T follicular helper cell (primary cell): Measurements from ENCODE around the gene IFIT3.
"Not testable (repeated sequence)": the region's sequence is repeated elsewhere in the genome, so short reads cannot be mapped to it uniquely, and the experiment has no call there.

Experiments
- DNase-seq: peaks from one replicate; pipeline ENCODE4 v3.0.0-alpha.2; 2020; ENCODE audit warnings: low read depth

IFIT3 gene

DNA sequence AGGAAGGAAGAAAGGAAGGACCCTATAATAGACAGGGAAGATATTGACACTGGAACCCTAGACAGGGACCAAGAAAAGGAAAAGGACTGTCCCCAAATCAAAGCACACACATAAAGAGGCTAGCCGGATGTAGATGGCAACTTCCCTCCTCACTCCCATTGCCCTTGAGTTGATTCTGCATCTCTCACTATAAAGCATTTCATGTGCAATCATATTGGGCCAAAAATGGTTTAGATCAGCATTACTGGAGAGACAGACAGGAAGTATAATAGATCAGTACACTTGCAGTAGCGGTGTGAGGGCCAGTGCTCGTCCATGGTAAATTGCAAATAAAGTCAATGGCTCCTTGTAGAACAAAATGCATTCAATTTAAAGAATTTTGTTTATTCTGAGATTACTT is 8.4 kb downstream of the IFIT3 start:
- no peak for DNase-seq

DNA sequence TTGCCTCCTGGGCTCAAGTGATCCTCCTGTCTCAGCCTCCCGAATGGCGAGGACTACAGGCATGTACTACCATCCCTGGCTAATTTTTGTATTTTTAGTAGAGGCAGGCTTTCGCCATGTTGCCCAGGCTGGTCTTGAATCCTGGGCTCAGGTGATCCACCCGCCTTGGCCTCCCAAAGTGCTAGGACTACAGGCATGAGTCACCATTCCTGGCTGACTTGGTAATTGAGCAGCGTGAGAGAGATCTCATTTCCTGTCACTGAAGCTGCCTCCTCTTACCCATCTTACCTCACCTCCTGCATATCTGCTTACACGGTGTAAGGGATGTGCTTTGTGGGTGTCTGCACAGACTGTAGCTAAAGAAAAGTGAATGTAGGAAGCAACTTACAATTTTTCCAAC is 9.7 kb downstream of the IFIT3 start:
- DNase-seq, result no peak

DNA sequence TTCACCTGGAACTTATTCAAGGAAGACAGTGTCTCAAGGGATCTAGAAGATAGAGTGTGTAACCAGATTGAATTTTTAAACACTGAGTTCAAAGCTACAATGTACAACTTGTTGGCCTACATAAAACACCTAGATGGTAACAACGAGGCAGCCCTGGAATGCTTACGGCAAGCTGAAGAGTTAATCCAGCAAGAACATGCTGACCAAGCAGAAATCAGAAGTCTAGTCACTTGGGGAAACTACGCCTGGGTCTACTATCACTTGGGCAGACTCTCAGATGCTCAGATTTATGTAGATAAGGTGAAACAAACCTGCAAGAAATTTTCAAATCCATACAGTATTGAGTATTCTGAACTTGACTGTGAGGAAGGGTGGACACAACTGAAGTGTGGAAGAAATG is 10.9 kb downstream of the IFIT3 start:
- DNase-seq, result no peak

DNA sequence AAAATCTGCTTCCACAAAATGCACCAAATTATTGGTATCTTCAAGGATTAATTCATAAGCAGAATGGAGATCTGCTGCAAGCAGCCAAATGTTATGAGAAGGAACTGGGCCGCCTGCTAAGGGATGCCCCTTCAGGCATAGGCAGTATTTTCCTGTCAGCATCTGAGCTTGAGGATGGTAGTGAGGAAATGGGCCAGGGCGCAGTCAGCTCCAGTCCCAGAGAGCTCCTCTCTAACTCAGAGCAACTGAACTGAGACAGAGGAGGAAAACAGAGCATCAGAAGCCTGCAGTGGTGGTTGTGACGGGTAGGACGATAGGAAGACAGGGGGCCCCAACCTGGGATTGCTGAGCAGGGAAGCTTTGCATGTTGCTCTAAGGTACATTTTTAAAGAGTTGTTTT is 12.1 kb downstream of the IFIT3 start:
- DNase-seq, result no peak

DNA sequence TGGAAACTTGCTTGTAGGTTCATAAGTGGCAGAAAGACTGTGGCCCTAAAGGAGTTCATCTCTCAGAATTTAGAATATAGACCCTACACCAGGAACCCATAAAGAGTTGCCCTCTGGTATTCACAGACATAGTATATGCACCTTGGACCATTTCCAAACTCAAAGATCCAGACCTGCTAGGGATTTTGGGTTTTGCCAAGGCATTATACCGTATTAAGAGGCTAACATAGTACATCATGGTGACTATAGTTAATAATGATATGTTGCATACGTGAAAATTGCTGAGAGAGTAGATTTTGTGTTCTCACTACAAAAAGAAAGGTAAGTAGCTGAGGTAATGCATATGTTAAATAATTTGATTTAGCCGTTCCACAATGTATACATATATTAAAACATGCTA is 13.9 kb downstream of the IFIT3 start:
- no peak for DNase-seq

DNA sequence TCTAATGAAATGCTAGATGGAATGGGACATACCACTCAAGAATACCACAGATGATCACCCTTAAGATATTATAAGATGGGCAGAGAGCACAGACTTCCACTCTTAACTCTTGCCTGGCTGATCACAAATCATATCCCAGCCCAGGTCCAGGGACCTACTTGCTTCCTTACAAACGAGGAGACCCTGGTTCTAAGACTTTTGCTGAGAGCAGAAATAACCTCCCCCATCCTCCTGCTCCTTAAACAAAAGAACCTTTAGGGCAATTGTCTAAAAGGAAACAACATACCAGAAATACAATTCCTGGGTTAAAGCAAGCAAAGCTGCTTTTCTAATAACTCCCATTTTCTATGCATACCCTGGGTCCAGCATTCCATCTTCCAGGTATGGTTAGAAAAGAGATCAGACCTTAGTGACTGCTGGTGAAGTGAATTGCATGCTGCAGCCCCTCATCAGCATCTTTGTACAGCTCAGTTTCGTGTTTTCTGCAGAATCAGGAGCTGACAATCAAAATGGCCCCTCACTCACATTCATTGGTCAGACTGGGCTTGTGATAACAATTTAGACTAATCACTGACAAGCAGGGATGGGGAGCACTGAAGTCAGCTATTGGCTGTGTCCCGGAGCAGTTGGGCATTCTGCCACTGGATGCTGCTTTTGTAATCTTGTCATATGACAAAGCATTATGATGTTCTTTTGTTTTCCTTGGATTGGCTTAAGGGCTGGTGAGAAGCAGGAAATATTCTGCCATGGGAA is 14.6 kb downstream of the IFIT3 start:
- DNase-seq, result no peak

DNA sequence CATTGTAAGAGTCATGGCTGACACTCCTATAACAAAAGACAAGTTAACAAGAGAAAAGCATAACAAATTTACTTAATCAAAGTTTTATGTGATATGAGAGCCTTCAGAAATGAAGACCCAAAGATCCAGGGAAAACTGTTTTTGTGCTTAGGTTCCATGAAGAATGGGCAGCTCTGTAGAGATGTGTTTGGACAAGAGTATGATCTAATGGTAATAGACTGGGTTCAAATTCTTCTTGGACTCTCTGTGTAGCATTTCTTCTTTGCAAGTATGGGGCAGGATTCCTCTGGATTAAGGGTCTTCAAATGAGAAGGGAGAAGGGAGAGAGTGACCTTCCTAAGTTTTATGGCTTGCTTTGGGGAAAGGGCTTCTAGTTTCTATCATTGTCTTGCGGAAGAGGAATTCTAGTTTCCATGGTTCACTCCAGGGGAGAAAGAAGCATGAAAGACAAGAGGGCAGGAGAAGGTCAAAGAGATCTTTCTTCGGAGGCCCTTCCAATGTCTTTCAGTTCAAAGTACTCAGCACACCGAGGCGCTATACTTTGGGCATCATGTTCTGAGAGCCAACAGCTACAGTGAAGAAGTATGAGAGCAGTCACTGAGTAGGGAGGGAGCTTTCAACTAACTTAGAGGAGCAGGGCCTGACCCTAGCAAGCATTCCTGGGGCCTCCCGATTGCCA is 15.4 kb downstream of the IFIT3 start:
- no peak for DNase-seq

DNA sequence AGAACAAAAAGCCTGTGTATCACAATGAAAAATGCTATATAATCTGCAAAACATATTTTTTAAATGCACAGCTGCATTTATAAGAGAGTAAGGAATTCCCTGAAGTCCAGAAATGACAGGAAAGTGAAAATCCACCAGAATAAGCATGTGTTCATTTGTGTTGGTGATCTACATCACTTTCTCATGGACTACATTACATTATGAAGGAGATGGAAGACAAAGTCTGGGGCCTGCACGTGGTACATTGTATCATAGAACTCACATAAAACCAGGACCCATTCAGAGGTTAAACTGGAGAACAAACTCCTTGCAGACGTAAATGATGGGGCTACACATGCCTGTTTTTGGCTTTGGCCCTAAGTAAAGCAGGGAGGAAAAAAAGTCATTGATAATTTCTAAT is 16.4 kb downstream of the IFIT3 start:
- no peak for DNase-seq

DNA sequence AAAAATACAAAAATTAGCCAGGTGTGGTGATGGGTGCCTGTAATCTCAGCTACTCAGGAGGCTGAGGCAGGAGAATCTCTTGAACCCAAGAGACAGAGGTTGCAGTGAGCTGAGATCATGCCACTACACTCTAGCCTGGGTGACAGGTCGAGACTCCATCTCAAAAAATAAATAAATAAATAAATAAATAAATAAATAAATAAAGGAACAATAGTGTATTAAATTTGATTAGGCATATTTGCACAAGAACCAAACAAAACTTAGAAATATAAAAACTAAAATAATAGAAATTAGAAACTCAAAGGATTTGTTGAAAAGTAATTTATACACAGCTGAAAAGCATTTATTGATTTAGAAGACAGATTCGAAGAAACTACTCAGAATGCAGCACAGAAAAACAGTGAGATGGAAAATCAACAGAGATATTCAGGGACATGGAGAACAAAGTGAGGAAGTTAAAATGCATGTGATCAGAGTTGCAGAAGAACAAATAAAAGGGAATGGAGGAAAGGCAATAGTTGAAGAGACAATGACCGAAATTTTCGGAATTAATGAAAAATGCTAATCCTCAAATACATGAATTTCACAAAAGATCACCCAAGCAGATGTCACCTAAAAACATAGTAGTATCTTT is 17.7 kb downstream of the IFIT3 start:
- DNase-seq, result no peak

DNA sequence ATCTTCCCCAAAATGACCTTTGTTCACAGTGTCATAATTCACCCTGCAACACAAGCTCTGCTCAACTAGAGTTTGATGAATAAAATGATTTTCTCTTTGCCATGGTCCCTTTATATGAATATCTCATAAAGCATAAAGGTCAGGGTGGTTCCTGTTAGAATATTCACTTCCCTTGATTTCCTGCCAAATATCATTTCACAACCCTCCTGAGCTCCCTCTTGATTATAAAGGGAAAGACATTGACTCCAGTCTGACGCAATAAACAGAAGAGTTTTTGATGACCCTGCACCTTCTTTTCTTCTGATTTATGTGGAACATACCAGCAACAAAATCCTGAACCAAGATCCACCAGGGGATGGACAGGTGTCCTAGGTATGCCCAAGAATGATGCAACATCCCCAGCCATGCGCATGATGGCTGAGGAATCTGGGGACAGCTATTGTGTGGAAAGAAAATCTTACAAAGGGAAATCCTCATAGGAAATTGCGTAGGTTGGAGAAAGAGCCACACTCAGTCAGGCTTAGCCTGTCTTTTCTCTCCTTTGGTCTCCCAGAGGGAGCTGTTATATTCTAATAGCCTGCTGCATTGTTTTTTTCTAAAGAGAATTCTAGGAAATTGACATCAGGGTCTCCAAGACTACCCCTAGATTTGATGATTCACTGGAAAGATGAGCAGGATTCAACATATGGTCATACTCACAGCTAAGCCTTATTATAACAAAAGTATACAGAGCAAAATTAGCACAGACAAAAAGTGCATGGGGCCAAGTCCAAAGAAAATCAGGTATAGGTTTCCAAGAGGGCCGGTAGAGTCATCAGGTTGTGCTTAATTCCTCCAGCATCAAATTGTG is 18.8 kb downstream of the IFIT3 start:
- no peak for DNase-seq

DNA sequence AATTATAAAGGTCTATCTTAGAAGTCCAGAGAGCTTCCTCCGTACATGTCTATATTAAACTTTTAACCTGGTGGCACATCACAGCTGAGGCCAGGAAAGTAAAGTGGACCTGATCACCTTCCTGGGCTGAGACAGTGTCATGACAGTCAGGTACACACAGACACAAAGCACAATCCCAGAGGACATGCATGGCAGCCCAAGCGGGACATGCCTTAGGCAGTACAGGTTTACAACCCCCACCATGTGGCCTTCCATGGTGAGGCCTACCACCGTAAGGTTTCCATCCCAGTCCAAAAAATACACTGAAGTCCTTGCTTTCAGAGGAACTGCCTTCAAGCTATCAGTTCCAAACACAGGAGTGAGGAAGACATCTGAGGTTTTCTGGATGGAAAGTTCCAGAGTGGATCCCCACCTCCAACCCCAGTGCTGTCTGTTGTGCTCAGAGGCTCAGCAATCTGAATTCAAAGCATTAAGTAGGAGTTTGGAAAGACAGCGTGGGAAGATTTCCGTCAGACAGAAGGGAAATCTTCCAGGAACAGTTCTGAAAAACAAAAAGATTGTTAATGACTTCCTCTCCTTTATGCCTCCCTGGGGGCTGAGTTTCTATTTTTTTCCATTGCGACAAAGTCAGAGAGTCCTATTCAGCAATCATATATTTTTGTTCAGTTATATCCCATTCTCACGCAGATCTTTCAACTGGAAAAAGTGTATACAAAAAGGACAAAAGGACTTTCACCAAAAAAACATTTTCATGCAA is 20.1 kb downstream of the IFIT3 start:
- DNase-seq, result no peak

DNA sequence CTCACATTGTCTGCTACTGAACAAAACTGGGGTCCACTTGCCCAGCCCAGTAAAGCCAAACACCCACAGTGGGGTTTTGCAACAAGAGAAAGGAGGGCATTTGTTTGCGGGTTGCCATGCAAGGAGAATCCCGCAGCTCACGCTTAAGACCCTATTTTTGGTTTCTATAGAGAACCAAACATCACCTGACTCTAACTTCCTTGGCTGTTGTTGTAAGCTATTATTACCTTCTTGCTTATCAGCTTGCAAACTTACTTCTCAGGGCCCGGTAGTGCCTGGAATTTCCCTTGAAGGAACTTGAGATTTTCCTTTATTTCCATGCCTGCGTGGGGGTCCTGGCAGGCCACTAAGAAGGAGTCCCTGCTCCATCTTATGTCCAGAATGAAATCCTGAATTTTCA is 20.7 kb downstream of the IFIT3 start:
- DNase-seq, result no peak

DNA sequence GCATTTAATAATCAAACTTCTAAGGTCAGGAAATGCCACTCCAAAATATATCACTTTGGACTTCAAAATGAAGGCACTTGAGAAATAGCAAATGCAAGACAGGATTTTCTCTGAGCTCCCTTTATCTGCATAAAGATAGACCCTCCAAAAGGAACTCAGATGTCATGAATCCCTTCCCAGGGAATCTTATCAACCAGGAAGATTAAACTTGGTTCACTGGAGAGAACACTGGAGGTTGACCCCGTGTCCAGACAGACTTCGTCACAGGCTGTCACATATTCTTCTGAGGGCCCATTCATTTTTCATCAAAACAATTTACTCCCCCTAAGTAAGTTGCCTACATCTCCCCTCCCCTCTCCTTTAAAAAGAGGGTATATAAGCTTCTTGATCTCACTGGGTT is 21.2 kb downstream of the IFIT3 start:
- no peak for DNase-seq

DNA sequence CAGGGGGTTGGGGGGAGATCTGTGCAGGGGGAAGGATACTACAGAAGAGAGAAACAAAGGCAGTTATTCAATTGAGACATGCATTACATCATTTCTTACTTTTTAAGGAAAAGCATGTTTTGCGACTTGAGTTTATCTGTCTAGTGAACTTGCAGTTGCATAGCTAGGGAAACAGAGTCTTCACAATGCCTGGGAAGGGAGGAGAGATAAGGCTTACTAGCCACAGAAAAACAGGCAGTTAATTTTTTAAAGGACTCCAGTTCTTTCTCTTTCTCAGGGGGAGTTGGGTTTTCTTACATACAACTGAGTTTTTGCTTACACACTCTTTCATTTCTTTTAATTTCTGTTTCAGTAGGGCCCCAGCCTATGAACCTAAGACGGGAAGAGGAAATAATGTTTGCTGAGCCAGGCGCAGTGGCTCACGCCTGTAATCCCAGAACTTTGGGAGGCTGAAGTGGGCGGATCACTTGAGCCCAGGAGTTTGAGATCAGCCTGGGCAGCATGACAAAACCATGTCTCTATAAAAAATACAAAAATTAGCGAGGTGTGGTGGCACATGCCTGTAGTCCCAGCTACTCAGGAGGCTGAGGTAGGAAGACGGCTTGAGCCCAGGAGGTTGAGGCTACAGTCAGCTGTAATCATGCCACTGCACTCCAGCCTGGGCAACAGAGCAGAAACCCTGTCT is 23.0 kb downstream of the IFIT3 start:
- DNase-seq, result not testable (repeated sequence)

DNA sequence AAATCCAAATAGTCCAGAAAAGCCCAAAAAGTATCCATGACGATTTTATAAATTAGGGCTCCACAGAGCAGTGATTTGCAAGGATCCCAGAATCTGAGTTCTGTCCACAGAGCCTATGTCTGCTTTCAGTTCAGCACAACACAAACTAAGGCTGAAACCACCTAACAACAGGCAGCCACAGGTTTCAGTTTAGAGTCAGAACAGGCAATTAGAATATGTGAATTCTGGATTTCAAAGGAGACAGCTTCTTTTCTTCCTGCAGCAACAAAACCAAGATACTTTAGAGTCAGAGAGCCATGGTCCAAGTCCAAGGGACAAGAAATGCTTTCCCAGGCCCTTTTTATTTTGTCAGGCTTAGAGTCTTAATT is 23.6 kb downstream of the IFIT3 start:
- no peak for DNase-seq

DNA sequence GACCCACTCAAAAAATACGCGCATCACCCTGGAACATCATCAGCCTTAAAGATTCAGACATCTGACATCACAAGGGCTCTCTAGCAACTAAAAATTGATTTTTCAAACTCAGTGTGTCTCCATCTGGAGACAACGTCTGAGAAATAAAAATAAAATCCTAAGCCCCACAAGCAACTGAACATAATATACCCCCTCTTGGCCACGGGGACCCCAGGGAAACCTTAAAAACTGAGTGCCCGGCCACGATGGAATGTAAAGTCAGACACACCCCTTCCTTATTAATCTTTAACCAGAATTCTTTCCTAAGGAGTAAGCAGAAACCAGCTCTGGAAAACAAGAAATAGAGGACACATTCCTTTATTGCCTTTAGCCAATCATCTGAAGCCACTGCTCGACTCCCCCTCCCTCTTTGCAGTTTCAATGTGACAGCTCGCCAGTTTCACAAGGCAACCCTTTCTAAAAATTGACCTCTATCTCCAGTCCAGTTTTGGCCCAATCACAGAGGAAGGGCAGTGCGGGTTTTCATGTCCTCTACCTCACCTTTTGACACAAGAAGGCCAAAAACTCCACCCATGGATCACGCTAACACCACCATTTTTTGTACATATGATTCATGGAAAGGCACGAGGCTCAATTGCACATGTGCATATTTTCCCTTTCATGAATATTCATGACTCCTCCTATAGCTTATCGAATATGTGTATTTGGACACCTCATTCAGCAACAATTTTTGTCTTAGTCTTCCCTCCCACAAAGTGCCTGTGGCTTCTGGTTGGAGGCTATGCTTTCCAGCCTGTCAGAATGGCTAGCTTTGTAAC is 24.2 kb downstream of the IFIT3 start:
- DNase-seq, result no peak

DNA sequence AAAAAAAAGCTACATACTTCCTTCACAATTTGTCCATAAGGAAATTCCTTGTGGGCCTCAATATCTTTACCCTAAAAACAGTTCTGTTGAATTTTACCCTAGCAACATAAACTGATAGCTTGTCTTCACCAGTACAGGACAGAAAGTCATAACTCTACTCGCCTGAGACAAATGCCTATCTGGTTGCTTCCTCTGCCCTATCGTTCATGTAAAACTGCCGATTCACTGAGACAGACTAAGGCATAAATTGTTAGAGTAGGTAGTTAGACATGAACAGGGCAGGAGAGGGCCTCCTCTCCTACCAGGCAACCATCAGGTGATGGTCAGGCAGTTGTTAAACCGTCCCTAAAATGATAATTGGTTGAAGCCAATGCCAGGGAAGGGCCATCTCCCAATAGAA is 25.0 kb downstream of the IFIT3 start:
- no peak for DNase-seq

DNA sequence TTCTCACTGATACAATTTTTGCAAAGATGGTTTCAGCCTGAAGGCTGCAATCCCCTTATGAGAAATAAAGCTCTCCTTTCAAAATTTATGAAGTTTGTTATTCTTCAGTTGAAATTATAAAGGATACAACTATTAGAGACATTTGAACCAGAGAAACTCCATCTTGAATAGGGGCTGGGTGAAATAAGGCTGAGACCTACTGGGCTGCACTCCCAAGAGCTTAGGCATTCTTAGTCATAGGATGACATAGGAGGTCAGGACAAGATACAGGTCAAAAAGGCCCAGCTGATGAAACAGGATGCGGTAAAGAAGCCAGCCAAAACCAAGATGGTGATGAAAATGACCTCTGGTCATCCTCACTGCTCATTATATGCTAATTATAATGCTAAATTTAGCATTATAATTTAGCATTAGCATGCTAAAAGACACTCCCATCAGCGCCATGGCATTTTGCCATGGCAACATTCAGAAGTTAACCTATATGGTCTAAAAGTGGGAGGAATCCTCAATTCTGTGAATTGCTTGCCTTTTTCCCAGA is 27.7 kb downstream of the IFIT3 start:
- DNase-seq, result no peak

DNA sequence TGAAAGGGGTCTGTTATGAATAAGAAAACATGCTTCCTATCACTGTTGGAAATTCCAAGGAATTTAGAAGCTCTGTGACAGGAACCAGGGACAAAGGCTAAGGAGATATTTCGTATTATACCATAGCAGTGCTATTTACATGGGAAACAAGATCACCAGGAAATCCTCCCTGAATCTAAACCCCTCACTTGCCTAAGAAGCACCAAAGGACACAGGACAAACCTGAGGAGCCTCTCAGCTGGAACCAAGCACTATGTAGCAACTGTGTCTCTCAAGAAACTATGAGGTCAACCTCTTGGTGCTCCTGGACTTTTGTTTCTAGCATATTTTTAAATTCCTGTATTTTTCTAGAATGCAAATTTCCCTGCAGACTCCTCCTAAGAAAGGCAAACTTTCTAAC is 29.3 kb downstream of the IFIT3 start:
- no peak for DNase-seq

DNA sequence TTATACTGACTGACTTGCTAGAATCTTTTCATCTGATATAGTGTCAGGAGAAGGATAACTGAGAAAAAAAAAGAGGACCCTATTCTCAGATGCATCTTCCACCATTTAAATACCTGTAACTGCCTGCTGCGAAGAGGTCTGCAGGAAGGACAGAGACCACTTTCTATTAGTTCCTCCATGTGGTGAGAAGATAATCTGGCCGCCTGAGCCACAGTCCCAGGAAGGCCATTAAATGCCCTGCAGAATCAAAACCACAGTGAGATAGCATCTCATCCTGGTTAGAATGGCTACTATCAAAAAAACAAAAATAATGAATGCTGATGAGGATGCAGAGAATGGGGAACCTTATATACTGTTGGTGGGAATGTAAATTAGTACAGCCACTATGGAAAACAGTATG is 30.2 kb downstream of the IFIT3 start:
- no peak for DNase-seq
